NCI-H526 treated with DMSO at 0.1 percent for 48 hours (cell line): Measurements from ENCODE around the gene RACK1.

Source experiments
- DNase-seq: peaks from one replicate; lab custom pipeline; 2025; lab: John Stamatoyannopoulos, UW

Gene RACK1

DNA sequence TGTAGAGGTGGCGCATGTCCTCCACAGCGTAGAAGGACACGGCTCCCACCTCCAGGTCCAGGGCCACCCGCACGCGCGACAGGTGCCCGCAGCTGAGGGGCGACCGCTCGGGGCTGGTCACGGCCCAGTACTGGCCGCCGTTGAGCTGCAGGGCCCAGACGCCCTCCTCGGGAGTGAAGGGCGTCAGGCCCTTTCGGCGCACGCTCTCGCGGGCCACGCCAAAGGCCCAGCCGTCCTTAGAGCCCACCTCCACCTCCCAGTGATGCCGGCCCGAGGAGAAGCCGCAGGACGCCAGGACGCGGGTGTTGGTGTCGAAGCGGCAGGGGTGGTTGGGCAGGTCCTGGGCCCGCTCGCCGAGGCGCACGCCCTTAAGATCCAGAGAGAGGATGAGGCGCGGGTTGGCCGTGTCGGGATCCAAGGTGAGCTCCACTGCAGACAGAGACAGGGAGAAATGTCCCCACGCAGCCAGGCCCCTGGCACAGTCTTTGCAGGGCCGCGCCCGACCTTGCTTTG is 48.4 kb downstream of the RACK1 start:
- no peak for DNase-seq

DNA sequence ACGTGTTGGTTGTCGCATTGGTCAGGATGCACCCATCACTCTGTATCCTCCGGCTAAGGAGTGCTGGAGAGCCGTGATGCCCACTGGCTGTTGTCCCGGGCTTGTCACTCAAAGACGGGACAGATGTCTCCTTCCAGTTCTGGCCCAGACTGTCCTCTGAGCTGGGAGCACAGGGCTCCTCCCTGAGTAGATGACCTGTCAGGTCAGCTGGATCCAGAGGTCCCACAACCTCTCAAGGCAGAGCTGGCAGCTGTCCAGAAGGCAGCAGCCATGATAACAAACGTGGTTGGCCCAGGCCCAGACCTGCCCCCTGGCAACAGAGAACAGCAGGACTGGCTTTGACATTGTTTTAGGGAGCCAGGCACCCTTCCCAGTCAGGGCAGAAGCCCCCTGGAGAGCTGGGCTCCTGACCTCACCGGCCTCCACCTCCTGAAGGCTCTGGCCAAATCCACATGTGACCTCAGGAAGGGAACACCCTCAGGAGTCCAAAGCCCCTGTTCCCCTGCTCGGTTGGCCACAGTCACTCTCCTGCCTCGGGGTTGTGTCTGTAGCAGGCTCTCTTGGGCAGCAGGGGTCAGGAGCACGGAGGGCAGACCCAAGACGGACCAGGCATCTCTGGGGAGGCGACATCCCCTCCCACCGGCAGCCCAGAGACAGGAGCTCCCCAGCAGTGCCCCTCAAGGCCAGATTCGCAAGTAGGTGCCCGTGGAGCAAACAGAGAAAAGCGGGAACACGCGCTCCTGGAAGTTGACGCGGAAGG is 49.0 kb downstream of the RACK1 start:
- no peak for DNase-seq

DNA sequence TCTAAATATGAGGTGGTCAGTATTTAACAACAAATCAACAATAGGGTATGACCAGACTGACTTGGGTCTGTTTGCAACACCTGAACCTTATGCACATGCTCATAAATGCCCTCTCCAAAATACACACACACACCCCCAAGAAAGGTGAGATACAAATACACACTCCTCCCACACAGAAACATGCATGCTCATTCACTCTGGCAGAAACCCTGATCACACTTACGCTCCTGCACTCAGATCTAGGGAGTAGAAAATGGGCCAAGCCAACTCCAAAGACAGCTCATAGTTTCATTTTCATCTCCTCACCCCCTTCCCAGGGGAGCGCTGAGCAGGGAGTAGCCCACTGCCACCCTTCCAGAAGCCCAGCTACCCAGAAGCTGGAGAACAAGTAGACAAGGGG is 50.0 kb downstream of the RACK1 start:
- no peak for DNase-seq

DNA sequence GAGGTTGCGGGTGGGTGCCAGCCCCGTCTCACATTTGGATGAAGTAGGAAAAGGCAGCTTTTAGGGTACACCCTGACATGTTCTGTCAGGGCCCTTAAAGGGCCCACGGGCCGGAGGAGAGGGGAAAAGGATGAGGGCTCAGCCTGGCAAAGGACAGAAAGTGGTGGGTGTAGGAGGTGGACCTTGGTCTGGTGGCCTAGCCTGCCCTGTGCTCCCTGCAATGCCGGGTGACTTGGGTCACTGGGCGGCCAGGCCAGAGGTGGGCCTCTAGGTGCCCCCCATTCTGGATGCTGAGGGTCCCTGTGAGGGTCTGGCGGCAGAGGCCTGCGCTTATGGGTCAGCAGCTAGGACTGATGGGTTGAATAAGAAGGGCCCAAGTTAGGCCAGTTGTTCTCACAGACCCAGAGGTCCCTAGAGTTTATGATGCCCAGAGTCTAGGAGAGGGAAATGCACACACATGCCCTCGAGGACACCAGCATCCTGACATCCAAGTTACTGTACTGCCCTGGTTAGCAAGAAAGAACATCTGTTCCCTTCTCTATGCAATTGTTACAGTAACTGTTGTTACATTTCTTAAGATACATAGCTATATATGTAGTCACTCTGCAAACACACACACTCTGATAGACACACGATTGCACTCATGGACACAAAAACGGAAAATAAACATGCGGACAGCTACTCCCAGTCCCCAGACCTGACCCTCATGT is 51.2 kb downstream of the RACK1 start:
- DNase-seq = no peak

DNA sequence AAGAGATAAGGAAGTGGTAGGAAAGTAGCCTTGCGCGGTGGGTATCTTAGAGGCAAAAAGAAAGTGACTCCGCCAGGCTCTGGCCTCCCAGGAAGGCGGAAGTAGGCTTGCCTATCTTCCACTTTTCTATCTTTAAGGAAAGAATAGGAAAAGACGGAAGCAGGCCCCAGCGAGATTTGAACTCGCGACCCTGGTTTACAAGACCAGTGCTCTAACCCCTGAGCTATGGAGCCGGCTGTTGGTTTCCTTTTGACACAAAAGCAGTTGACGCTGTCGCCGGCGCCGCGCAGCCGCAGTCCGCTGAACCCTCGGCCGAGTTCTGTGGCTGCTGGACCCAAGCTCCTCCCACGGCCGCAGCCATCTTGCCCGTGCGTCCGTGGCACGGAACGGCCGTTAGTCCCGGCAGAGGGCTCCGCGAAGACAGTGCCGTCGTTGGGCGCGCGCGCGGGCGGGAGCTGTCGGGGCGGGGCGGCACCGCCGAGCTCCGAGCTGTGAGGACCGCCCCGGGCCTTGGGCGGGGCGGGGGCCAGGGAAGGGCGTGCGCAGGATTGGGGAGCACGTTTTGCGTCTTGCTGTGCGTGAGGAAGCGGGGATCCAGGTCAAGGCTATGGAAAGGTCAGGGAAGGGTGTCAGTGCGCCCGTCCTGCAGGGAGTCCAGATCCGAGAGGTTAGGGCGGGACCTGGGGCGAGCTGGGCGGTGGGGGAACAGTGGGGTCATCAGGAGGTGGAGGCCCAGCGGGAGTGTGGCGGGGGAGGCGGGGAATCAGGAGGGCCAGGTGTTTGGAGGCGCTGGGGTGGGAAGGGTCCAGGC is 52.0 kb downstream of the RACK1 start:
- no peak for DNase-seq

DNA sequence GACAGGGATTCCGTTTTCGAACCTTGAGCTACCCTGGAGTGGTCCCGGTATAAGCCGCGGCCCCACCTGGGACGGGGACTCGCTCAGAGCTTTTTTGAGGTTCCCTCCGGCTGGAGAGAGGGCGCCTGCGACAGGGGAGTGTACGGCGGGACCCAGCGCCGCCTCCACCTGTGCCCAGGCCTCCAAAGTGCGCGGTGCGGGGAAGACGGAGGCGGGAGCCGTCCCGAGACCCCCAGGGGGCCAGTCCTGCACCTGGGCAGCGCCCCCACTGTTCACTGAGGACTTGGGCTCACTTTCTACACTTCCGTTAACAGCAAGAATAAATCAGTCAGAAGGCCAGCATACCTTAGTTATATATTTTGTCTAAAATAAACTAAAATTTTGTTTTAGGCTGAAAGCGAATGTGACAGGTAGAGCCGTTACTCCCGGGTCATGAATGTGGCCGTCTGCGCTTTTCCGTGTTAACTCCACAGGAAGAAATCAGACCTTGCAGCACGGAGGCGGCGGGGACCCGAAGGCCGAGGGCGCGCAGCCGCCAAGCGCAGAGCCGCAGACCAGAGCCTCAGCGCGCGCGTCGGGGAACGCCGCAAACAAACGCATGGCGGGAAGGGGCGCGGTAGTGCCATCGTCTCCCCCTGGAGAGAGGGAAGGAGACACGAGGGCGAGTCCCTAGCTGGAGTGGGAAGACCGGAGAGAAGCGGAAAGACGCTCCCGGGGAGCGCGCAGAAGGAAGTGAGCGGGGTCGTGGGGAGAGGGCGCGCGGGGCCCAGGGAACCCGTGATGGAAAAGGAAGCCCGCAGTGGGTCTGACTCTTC is 52.8 kb downstream of the RACK1 start:
- DNase-seq = no peak

DNA sequence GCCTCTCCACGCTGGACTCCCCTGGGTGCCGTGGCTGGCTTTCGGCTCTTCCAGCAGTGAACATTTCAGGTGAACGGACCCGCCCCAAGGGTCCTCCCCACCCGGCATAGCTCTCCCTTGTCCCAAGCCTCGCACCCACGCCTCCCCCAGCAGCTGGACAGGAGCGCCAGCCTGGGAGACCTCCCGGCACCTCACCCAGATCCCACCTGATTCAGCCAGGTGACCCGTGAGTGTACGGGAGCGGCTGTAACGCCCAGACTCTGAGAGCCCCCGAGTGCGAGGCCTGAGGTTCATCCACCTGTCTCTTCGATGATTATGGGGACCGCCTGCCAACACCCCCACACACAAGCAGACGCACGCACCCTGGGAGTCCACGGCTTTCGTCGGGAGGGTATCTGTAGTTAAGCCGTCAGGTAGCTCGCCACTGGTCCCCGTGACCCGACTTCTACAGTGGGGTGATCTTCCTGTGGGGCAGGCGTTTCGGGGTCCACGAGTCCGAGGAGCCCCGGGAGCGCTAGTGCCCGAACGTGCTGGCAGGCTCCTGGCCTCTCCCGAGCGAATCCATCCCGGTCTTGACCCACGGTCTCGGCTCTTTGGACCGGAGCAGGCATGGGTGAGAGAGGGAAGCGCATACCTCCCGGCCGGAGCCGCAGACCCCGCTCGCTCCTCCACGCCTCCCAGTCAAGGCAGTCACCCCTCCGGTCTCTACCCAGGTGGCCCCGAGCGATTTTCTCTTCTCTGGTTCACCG is 53.6 kb downstream of the RACK1 start:
- DNase-seq = no peak

DNA sequence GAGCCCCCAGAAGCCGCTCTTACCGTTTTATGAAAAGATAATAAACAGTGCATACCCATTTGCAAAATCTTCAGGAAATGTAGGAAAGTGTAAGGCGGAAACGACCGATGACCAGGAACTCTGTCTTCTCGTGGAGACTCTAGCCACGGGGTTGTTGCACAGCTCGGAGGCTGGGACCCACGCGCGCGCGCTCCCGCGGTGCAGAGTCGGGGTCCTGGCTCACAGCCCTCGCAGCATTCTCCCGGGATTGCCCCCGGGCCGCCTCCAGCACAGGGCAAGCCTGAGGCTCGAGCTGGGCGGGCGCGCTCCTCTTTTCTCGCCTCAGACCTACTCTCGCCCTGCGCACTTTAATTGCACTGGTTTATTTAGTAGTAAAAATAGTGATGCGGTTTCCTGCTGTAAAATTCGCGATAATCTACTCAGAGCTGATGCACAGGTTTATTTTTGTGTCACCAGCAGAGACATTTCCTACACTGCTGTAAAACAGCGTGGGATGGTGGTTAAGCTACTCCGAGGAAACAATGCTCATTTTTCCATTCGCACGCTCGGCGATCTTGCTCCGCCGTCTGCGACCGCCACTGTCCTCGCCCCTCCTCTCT is 54.2 kb downstream of the RACK1 start:
- no peak for DNase-seq

DNA sequence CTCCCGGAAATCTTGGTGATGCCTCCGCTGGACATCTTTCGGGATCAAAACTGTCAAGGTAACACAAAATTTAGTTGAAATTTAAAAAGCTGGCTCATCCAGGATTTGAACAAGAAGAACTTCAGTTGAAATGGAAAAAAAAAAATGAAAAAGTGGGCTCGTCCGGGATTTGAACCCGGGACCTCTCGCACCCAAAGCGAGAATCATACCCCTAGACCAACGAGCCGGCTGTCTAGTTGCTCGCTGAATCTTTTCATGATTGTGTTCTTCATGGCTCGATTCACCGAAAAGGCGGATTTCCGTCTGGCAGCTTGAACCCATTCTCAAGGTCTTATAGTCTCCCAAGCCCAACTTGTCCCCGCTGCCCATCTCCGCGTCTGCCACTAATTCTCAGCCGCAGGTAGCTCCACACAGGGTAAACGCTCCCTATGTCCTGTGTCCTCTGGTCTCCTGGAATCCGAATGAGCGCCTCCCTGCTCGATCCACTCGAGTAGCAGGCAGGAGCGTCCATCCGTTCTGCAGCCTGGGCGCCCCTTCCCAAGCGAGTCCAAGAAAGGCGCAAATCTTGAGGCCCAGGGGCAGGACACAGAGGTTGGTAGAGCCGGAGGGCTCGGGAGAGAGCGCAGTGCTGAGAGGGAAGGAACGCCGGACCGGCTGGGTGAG is 54.9 kb downstream of the RACK1 start:
- DNase-seq = no peak

DNA sequence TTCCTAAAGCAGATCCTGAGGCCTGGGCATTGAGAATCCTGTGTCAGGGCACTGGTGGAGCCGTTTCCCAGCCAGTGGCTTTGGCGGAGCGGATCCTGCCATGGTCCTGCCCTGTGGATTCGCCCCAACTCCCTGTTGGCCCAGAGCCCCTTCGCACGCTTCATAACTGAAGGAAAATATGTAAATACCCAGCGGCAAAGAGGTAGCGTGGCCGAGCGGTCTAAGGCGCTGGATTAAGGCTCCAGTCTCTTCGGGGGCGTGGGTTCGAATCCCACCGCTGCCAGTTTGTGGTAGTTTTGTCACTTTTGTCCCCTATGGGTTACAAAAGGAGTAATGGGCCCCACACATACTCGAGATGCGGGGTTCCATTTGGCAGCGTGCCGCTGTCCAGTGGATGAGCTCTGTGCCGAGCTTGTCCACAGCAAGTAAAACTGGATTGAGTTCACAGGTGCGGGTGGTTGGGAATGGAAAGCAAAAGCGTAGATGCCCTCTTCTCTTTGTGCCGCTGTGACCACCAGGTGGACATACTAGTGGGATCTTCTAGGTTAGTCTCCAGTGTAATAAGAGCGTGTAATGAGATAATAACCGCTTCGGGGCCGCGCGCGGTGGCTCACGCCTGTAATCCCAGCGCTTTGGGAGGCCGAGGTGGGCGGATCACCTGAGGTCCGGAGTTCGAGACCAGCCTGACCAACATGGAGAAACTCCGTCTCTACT is 56.0 kb downstream of the RACK1 start:
- DNase-seq = no peak

DNA sequence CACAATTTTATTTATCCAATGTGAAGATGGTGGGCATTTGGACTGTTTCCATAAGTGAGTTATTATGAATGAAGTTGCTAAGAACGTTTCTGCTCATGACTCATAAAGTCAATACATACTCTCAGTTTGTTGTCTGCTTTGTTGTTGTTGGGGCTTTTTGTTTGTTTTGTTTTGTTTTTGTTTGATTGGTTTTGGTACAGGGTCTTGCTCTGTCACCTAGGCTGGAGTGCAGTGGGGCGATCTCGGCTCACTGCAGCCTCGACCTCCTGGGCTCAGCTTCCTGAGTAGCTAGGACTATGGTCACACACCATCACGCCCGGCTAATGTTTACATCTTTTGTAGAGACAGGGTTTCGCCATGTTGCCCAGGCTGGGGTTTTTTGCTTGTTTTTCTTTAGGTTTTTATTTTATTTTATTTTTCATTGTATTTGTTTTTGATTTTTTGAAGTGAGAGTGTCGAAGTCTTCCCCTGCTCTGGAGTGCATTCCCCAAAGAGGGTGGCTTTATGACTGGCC is 56.7 kb downstream of the RACK1 start:
- DNase-seq = no peak
